Activated T-helper 1 cell treated with anti-CD3 and anti-CD28 coated beads, Interleukin-12 subunit alpha, Interleukin-12 subunit beta, Interleukin-2, Interleukin-4 antibody, amounts not matched to agents 30 ng/mL and 10 ng/mL and 1 ng/mL, durations not matched to agents 14 hours and 24 hours and 36 hours (primary cell): ENCODE data around the gene ARFGEF3. TPM values are rescaled to one million over a fixed set of nuclear protein-coding genes. Genes with fewer than 3 reads are reported as not detected.

ENCODE experiments used
- DNase-seq: peaks from one replicate; pipeline ENCODE4 v3.0.0; 2021; ENCODE audit warnings: low spot score
- H3K27ac Mint-ChIP-seq: one replicate; pipeline ENCODE4 v1.8.0; 2021; ENCODE audit warnings: mild to moderate bottlenecking, mixed read lengths
- H3K27me3 Mint-ChIP-seq: one replicate; pipeline ENCODE4 v1.8.0; 2022; ENCODE audit warnings: mild to moderate bottlenecking, moderate library complexity, mixed read lengths; ENCODE audit not compliant: insufficient read depth
- H3K36me3 Mint-ChIP-seq: one replicate; pipeline ENCODE4 v1.8.0; 2021; ENCODE audit warnings: low read depth, mixed read lengths
- H3K4me1 Mint-ChIP-seq: one replicate; pipeline ENCODE4 v1.8.0; 2021; ENCODE audit warnings: low read depth, mixed read lengths
- H3K4me3 Mint-ChIP-seq: one replicate; pipeline ENCODE4 v1.8.0; 2021; ENCODE audit warnings: mild to moderate bottlenecking, moderate library complexity, mixed read lengths
- H3K9me3 Mint-ChIP-seq: one replicate; pipeline ENCODE4 v1.8.0; 2021; ENCODE audit warnings: mixed read lengths
- intact Hi-C: fragments of 100-400 bp; cut with micrococcal nuclease; formaldehyde crosslinking; loops from one replicate; pipeline ENCODE4 v1.15.1; 2024
- total RNA-seq: library from RNA; stranded (reverse); gene quantifications from 2 replicates; pipeline ENCODE4 v1.2.3, GENCODE V29; 2022

Gene ARFGEF3
- total RNA-seq, 1 donor from 2014 or later: 0.29 TPM

DNA sequence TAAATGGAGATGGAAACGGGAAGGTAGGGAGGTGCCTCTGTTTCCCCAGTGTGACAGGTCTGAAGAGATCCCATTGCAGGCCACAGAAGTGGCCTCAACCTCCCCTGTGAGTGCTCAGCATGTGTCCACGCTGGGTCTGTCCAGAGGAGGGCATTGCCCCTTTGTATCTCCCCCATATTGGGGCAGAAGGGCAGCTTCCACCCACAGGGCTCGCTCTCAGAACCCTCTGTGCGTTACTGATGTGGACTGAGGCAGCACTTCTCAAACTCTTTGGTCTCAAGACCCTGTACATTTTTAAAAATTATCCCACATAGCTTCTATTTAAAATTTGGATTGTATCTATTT lies 22.0 kb downstream of the ARFGEF3 start:
- H3K27me3 Mint-ChIP-seq: peaks cover 3% of the 10 kb centered on the region
- no peaks in the 10 kb centered on the region for H3K9me3 Mint-ChIP-seq
- no peak overlapping the region for H3K27ac Mint-ChIP-seq
- intact Hi-C loops: no loop called here
- DNase-seq: no peak
- no peak overlapping the region for H3K4me3 Mint-ChIP-seq
- no peaks in the 10 kb centered on the region for H3K36me3 Mint-ChIP-seq
- no peaks in the 10 kb centered on the region for H3K4me1 Mint-ChIP-seq

DNA sequence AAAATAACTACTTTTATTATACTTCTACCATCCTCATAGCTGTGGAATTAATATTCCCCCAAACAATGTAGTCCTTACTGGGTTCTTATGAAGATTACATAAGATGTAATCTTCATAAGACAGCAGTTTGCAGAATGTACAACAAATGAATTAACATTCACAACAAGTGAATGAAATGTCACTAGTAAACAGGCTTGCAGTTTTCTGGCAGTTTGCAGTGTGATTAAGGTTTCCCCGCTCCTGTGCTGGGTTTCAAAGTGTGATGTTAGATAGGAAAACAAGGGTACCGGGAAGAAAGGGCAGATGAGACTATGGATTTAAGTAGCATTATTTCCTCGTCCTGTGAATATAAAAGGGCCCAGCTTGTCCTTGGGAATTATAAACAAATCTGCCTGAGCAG lies 22.5 kb downstream of the ARFGEF3 start:
- no peaks in the 10 kb centered on the region for H3K9me3 Mint-ChIP-seq
- no peak overlapping the region for H3K4me3 Mint-ChIP-seq
- H3K4me1 Mint-ChIP-seq: no peaks in the 10 kb centered on the region
- no peak for DNase-seq
- H3K27me3 Mint-ChIP-seq: peaks cover 3% of the 10 kb centered on the region
- no peaks in the 10 kb centered on the region for H3K36me3 Mint-ChIP-seq
- intact Hi-C loops: no loop called here
- H3K27ac Mint-ChIP-seq: no peak overlapping the region

DNA sequence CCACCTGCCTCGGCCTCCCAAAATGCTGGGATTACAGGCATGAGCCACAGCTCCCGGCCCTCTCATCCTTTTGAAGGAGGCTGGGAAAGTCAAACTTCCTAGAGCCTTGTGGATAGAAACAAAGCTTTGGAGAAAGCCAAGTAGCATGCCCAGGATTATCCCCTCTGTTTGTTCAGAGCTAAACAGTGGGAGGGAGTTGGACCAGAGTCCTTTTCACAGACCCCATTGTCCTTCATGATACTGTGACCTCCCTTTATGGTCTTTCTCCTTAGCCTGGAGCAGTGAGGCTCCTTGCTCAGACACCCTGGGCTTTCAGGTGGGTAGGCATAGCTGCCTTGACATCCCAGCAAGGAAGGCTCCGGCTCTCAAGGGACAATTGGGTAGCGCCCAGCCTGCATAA lies 25.4 kb downstream of the ARFGEF3 start:
- DNase-seq: no peak
- Mint-ChIP-seq H3K27ac (no peak overlapping the region), H3K4me3 (no peak overlapping the region), H3K4me1 (no peaks in the 10 kb centered on the region), H3K27me3 (peaks cover 5% of the 10 kb centered on the region), H3K36me3 (no peaks in the 10 kb centered on the region), H3K9me3 (no peaks in the 10 kb centered on the region)
- intact Hi-C loops: no loop called here

DNA sequence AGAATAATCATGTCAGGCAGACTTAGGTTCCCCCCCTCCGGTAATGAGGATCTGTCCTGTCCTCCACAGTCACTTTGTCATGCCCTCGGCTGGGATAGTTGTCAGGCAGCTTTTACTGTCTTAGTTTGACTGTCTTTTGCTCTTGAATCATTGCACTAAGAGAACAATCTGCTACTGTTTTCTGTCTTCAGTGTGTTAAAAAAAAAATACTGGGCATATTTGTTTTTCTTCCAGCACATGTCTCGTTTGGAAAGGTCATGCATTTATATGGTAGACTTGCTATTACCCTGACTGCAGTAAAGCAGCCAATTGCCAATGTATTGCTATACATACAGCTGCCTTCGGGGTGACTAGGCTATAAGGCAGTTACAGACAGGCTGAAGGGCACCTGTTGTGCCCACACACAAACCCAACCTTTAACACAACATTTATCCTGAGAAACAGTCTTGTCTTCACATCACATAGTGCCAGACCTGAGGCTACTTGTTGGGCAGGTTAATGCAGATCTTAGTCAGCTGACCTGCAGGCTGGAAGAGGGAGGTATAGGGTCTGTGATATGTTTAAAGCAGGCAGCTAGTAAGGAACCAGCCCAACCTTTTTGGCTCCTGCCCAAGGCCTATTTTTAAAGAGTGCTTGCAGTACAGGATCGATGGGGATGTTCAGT lies 26.7 kb downstream of the ARFGEF3 start:
- H3K27me3 Mint-ChIP-seq: peaks cover 5% of the 10 kb centered on the region
- H3K36me3 Mint-ChIP-seq: no peaks in the 10 kb centered on the region
- DNase-seq: no peak

DNA sequence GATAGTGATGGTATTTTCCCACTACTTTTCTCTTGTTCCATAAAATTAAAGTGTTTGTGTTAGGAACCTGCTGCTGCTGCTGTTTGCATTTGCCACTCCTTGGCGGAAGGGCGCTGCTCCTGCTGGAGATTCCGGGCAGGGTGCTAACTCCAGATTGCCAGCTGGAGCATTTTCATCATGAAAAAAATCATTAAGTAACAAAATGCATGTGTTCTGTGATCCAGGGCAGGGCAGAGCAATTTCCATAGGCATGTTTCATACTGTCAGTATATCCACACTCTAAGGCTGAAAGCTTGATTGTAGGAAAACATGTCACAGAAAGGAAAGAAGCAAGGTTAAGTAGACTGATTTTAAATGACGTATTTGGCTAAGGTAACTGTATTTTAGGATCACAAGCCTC lies 32.5 kb downstream of the ARFGEF3 start:
- Mint-ChIP-seq H3K9me3 (no peaks in the 10 kb centered on the region), H3K4me3 (no peak overlapping the region)

More for the DNA sequence above, 26.7 kb downstream of the ARFGEF3 start:
- Mint-ChIP-seq H3K4me3 (no peak overlapping the region), H3K9me3 (no peaks in the 10 kb centered on the region), H3K4me1 (no peaks in the 10 kb centered on the region), H3K27ac (no peak overlapping the region)
- intact Hi-C loops: no loop called here

DNA sequence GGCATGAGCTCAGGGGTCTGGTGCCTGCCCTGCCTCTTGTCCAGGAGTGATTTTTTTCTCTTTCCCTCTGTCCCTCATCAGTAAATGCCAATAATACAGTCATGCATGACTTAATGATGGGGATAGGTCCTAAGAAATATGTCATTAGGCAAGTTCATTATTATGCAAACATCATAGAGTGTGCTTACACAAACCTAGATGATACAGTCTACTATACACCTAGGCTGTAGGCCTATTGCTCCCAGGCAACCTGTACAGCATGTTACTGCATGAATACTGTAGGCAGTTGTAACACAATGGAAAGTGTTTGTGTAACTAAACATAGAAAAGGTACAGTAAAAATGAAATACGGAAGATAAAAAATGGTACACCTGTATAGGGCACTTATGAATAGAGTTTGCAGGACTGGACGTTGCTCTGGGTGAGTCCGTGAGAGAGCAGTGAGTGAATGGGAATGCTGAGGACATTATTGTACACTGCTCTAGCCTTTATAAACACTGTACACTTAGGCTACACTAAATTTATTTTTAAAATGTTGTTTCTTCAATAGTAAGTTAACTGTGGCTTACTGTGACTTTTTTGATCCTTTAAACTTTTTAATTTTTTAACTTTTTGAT lies 34.5 kb downstream of the ARFGEF3 start:
- no peak for DNase-seq
- Mint-ChIP-seq H3K36me3 (no peaks in the 10 kb centered on the region), H3K27ac (no peak overlapping the region), H3K4me3 (no peak overlapping the region), H3K4me1 (no peaks in the 10 kb centered on the region), H3K9me3 (no peaks in the 10 kb centered on the region), H3K27me3 (peaks cover 9% of the 10 kb centered on the region)
- intact Hi-C loops: no loop called here

More for the DNA sequence above, 32.5 kb downstream of the ARFGEF3 start:
- no peak overlapping the region for H3K27ac Mint-ChIP-seq
- no peaks in the 10 kb centered on the region for H3K36me3 Mint-ChIP-seq
- no peaks in the 10 kb centered on the region for H3K4me1 Mint-ChIP-seq
- no peak for DNase-seq
- intact Hi-C loops: no loop called here
- H3K27me3 Mint-ChIP-seq: peaks cover 6% of the 10 kb centered on the region

DNA sequence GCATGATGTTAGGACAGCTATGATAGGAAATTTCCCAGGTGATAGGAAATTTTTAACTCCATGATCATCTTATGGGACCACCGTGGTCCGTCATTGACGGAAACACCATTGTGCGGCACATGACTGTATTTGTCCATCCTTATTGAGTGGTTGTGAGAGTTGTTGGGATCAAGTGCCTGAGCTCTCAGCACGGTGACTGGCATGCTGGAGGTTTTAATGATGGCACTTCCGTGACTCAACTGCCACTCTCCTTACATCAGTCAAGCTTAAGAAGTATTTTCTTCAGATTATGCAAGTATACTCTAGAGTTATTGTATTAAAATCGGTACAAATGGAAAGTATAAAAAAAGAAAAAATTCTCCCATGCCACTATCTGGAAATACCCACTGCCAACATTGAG lies 35.8 kb downstream of the ARFGEF3 start:
- intact Hi-C loops: no loop called here
- H3K27me3 Mint-ChIP-seq: peaks cover 9% of the 10 kb centered on the region
- DNase-seq: no peak
- no peaks in the 10 kb centered on the region for H3K36me3 Mint-ChIP-seq
- H3K4me1 Mint-ChIP-seq: no peaks in the 10 kb centered on the region
- H3K9me3 Mint-ChIP-seq: no peaks in the 10 kb centered on the region
- H3K4me3 Mint-ChIP-seq: no peak overlapping the region
- H3K27ac Mint-ChIP-seq: no peak overlapping the region

DNA sequence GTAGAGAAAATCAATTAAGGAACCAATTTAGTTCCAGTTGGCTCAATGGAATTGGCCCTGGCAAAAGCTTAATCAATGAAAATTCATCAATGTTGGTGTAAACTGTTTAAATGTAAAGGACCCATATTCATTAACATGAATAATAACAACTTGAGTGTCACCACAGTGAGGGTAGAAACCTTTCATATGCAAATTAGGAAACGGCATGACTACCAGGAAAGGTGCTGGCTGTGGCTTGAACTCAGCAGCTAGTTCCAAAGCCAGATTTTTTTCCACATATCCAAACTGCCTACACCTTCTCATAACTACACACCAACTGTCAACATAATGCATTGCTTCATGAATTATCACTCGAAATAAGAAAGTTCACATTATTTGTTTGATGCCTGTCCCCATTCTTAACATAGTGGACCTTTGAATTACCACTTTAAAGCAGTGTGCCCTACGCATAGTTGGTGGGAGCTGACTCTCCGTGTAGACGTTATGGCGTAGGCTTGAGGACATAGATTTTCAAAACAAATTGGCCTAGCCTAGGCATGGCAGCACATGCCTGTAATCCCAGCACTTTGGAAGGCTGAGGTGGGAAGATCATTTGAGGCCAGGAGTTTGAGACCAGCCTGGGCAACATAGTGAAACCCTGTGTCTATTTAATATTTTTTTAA lies 36.8 kb downstream of the ARFGEF3 start:
- no peaks in the 10 kb centered on the region for H3K36me3 Mint-ChIP-seq
- H3K4me3 Mint-ChIP-seq: no peak overlapping the region
- H3K4me1 Mint-ChIP-seq: no peaks in the 10 kb centered on the region
- no peak overlapping the region for H3K27ac Mint-ChIP-seq
- intact Hi-C loops: no loop called here
- DNase-seq: no peak
- no peaks in the 10 kb centered on the region for H3K9me3 Mint-ChIP-seq
- H3K27me3 Mint-ChIP-seq: peaks cover 9% of the 10 kb centered on the region

DNA sequence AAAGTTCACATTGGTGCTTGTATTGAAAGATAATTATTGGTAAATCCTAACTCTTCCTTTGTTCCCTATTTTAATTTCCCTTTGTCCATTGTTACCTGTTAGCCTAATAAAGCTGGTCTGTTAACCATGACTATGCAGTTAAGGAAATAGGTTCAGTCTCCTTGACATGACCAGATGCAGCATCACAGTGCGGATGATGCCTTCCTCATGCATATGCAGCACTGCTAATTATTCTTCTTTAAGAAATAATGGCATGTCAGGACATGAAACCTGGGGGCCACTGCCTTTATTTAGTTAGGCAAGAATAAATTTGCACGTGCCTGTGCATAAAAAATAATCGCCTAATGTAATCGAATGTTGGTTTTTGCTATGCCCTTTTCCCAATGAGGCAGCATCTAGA lies 40.1 kb downstream of the ARFGEF3 start:
- intact Hi-C loops: no loop called here
- no peaks in the 10 kb centered on the region for H3K9me3 Mint-ChIP-seq
- H3K4me1 Mint-ChIP-seq: no peaks in the 10 kb centered on the region

DNA sequence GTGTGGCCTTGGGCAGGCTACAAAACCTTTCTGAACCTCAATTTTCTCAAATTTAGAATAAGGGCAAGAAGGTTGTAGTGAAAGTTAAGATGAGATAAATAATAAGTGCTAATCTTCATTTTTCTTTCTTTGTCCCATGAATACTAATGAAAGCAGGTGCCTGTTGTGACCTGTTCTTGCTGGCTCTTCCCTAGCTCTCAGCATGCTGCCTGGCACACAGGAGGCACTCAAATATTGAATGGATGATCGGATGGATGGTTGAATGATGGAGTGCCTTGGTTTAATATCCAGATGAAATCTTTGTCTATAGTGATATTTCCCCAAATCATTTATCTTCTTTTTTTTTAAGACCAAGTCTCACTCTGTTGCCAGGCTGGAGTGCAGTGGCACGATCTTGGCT lies 41.6 kb downstream of the ARFGEF3 start:
- DNase-seq: no peak
- H3K4me3 Mint-ChIP-seq: no peak overlapping the region
- H3K36me3 Mint-ChIP-seq: no peaks in the 10 kb centered on the region
- peaks cover 17% of the 10 kb centered on the region for H3K27me3 Mint-ChIP-seq
- no peaks in the 10 kb centered on the region for H3K9me3 Mint-ChIP-seq
- intact Hi-C loops: no loop called here
- no peaks in the 10 kb centered on the region for H3K4me1 Mint-ChIP-seq
- no peak overlapping the region for H3K27ac Mint-ChIP-seq

More for the DNA sequence above, 40.1 kb downstream of the ARFGEF3 start:
- Mint-ChIP-seq H3K36me3 (no peaks in the 10 kb centered on the region), H3K27ac (no peak overlapping the region), H3K4me3 (no peak overlapping the region), H3K27me3 (peaks cover 12% of the 10 kb centered on the region)
- DNase-seq: no peak

DNA sequence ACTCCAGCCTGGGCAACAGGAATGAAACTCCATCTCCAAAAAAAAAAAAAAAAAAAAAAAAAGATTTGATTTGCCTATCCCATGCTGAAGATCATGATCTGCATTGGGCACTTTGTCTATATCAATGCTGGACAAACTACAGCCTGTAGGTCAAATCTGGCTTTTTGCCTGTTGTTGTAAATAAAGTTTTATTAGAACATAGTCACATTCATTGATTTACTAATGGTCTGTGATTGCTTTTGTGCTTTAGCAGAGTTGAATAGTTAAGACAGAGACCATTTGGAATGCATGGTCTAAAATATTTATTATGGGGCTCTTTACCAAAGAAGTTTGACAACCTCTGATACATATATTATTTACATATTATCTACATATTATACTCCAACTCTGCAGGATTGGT lies 42.6 kb downstream of the ARFGEF3 start:
- Mint-ChIP-seq H3K36me3 (no peaks in the 10 kb centered on the region), H3K27me3 (peaks cover 19% of the 10 kb centered on the region), H3K4me1 (no peaks in the 10 kb centered on the region), H3K4me3 (no peak overlapping the region), H3K27ac (no peak overlapping the region), H3K9me3 (no peaks in the 10 kb centered on the region)
- intact Hi-C loops: no loop called here
- no peak for DNase-seq

DNA sequence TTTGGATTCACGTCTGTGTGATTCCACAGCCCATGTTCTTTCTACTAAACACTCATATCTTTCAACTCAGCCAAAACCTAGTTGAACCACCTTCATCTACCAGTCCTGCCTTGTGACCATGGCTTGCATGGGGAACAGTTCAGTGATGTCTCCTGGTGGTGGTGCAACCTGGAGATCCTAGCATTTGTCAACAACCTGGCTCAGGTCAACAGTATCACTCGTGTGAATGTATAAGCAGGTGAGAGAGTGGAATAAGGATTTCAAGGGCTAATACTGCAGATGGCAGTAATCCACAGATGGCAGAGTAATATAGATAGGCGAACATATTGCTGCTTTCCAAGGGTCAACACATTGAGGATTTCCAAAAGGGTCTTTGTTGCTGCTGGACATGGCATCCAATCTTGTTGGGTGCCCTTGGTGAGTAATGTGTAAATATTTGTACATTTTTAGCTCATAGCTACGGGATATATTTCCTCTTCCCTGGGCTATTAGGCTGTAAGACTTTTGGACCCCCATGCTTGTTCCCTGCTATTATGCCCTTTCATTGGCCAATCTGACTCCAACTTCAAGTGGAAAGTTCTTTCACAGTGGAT lies 43.1 kb downstream of the ARFGEF3 start:
- DNase-seq: no peak
- intact Hi-C loops: no loop called here

DNA sequence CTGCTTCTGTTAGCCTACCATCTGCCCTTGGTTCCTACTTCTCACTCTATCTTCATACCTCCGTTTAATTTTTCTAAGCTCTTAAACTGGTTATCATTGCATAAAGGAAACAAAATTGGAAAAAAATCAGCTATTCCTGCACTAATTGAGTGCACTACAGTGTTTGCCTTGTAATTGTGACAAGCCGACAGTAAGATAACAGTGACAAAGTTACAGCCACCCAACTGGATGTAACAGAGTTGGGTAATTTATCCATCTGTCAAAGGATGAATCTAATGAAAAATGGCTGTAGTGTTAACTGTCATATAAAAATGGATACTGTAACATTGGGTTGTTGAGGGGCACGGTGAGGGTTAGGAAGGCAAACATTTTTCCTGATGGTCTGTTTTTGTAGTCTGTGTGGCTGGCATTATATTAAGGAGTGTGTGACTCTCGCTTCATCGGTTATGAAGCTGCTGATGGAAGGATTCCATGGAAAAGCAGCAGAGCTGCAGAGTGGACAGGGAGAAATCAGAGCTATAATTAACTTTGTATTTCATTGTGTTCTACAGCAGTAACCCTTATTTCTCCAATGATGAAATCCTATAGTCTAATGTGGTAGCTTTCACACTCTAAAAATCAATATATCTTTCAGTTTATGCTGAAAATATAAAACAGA lies 43.8 kb downstream of the ARFGEF3 start:
- Mint-ChIP-seq H3K4me3 (no peak overlapping the region), H3K27ac (no peak overlapping the region), H3K4me1 (no peaks in the 10 kb centered on the region), H3K9me3 (no peaks in the 10 kb centered on the region), H3K36me3 (no peaks in the 10 kb centered on the region), H3K27me3 (peaks cover 19% of the 10 kb centered on the region)
- DNase-seq: no peak
- intact Hi-C loops: no loop called here

More for the DNA sequence above, 43.1 kb downstream of the ARFGEF3 start:
- H3K9me3 Mint-ChIP-seq: no peaks in the 10 kb centered on the region
- no peaks in the 10 kb centered on the region for H3K4me1 Mint-ChIP-seq
- no peak overlapping the region for H3K27ac Mint-ChIP-seq
- H3K36me3 Mint-ChIP-seq: no peaks in the 10 kb centered on the region
- peaks cover 19% of the 10 kb centered on the region for H3K27me3 Mint-ChIP-seq
- no peak overlapping the region for H3K4me3 Mint-ChIP-seq
